ENCODE measurements around the gene DLG1.

DLG1 gene

DNA sequence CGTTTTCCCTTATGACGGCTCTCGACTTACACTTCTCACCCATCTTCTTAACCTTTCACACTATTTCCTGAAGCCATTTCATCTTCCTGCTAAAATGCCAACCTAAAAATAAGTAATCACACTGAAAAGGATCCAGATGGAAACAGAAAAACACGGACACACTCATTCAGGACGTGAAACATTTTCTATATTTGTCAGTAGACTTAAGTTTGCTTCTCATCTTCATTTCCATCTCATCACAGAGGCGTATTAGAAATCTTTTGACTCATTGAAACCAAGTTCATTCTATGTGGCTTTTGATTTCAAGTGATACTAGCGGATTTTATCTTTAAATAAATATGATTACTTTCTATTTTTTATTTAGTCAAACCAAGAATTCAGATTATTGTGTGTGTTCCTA is 27.4 kb upstream of the DLG1 start:
- in situ Hi-C loops (cut with HindIII; ENCODE audit: low sequenced_read_pairs): no loop called here
- DNase-seq (ENCODE audit: low read depth, low spot score): no peak
- TF ChIP-seq, protein P1, sequence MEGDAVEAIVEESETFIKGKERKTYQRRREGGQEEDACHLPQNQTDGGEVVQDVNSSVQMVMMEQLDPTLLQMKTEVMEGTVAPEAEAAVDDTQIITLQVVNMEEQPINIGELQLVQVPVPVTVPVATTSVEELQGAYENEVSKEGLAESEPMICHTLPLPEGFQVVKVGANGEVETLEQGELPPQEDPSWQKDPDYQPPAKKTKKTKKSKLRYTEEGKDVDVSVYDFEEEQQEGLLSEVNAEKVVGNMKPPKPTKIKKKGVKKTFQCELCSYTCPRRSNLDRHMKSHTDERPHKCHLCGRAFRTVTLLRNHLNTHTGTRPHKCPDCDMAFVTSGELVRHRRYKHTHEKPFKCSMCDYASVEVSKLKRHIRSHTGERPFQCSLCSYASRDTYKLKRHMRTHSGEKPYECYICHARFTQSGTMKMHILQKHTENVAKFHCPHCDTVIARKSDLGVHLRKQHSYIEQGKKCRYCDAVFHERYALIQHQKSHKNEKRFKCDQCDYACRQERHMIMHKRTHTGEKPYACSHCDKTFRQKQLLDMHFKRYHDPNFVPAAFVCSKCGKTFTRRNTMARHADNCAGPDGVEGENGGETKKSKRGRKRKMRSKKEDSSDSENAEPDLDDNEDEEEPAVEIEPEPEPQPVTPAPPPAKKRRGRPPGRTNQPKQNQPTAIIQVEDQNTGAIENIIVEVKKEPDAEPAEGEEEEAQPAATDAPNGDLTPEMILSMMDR (IDR thresholded peaks at IDR 0.05; ENCODE audit: low read depth, low read length): no peak
- no peak overlapping the region for H3K4me3 ChIP-seq (ENCODE audit: low read depth, low read length)

DNA sequence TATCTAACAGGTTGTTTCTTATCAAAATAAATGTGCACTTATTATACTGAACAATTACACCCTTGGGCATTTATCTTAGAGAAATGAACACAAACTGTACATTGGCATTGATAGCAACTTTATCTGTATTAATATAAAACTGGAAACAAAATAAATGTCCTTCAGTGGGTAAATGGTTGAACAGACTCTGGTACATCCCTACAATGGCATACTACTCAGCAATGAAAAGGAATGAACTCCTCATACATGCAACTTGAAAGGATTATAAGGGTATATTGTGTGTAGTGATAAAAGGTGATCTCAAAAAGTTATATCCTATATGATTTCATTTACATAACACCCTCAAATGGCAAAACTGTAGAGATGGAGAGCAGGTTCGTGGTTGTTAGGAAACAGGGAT is 23.7 kb upstream of the DLG1 start:
- TF ChIP-seq, protein P1 (IDR thresholded peaks at IDR 0.05; ENCODE audit: low read depth, low read length): no peak
- in situ Hi-C loops (cut with HindIII; ENCODE audit: low sequenced_read_pairs): no loop called here
- DNase-seq (ENCODE audit: low read depth, low spot score): no peak
- H3K4me3 ChIP-seq (ENCODE audit: low read depth, low read length): no peak overlapping the region

DNA sequence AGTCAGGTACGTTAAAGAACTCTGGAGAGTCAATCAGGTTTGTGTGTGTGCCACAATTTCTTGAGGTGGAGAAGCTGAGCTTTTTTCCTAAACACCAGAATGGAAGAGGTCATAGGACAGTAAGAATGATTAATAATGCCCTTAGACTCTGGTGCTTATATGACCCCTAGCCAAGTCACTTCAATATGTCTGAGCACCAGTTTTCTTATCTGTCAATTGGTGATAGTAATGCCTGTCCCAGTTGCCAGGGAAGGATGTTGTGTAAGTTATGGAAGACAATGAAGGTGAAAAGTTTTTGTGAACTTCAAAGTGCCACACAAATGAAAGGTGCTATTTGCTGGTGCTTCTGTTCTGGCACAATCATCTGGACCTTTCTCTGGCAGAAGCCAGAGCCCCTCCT is 22.2 kb upstream of the DLG1 start:
- H3K4me3 ChIP-seq (ENCODE audit: low read depth, low read length): no peak overlapping the region
- DNase-seq (ENCODE audit: low read depth, low spot score): no peak
- TF ChIP-seq, protein P1 (IDR thresholded peaks at IDR 0.05; ENCODE audit: low read depth, low read length): no peak
- in situ Hi-C loops (cut with HindIII; ENCODE audit: low sequenced_read_pairs): no loop called here

DNA sequence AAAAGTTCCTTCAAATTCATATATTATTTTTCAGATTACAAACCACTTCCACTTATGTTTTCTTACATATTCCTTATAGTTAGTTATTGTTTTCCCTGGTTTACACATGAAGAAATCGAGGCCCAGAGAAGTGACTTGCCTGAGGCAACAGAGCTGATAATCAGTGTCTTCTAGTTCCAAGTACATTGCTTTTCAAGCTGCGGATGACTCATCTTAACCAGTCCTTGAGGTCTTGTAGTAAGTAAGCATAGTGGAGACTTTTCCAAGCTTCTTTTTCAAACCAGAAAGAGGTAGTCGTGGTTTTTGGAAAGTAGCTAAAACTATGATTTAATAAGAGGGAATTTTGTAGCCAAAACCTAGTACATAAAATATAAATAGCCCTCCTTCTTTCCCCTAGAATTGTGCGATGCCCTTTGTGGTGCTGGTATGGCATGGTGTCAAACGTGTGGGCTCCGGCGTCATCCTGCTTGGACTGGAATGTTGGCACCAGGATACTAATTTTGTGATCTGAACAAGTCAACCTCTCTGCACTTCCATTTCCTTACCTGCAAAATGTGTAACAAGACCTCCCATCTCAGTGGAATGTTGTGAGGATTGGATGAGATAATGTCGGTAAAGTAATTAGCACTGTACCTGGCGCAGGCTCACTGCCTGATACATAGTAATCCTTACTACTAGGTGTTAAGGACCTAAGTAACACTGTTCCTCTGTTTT is 19.0 kb upstream of the DLG1 start:
- peak; percentile 95 for DNase-seq (ENCODE audit: low read depth, low spot score)
- no peak overlapping the region for H3K4me3 ChIP-seq (ENCODE audit: low read depth, low read length)
- in situ Hi-C loops (cut with HindIII; ENCODE audit: low sequenced_read_pairs): no loop called here
- TF ChIP-seq, protein P1 (IDR thresholded peaks at IDR 0.05; ENCODE audit: low read depth, low read length): no peak

DNA sequence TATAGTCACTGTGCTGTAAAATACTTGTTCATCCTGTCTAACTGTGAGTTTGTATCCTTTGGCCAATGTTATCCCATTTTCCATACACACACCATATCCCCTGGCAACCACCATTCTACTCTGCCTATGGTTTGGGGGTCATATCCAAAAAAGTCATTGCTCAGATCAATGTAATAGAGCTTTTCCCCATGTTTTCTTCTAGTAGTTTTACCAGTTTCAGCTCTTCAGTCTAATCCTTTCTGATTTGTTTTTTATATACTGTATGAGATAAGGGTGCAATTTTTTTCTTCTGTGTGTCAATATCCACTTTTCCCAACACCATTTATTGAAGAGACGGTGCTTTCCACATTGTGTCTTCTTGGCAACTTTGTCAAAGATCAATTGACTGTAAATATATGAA is 14.0 kb upstream of the DLG1 start:
- H3K4me3 ChIP-seq (ENCODE audit: low read depth, low read length): no peak overlapping the region
- DNase-seq (ENCODE audit: low read depth, low spot score): no peak
- in situ Hi-C loops (cut with HindIII; ENCODE audit: low sequenced_read_pairs): no loop called here
- TF ChIP-seq, protein P1 (IDR thresholded peaks at IDR 0.05; ENCODE audit: low read depth, low read length): no peak

DNA sequence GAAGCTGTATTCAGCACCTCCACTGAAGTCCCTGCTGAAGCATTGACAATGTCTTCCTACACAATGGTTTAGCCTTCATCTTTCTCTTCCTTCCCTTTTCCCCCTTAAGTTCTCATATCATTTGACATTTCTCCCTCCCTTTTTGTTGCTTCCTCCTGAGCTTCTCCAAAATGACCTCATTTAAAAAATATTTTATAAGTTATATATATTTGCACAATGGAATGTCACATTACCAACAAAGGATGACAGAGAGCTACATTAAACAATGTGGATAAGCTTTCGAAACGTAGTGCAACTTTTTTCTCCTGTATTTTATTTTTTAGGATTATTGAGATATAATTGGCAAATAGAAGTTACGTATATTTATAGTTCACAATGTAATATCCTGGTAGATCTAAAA is 13.2 kb upstream of the DLG1 start:
- H3K4me3 ChIP-seq (ENCODE audit: low read depth, low read length): no peak overlapping the region
- in situ Hi-C loops (cut with HindIII; ENCODE audit: low sequenced_read_pairs): no loop called here
- no peak for DNase-seq (ENCODE audit: low read depth, low spot score)
- TF ChIP-seq, protein P1 (IDR thresholded peaks at IDR 0.05; ENCODE audit: low read depth, low read length): no peak
